ENCODE measurements around the gene SLC10A4. TPM values are rescaled to one million over a fixed set of nuclear protein-coding genes. Genes with fewer than 3 reads are reported as not detected.

Gene SLC10A4
- total and polyA plus RNA-seq, 2 of the 8 experiments (the other 6 are each of a cell fraction or from before 2014, with no cell fraction given) = 4.5 to 5.6 TPM

- WGBS, 2 experiments (ENCODE audit: extremely low coverage in 1 of 2, insufficient coverage in 1 of 2, insufficient read length in 1 of 2, insufficient replicate concordance in 2 of 2, low coverage in 1 of 2, low lambda C conversion rate in 2 of 2, missing lambda C conversion rate in 1 of 2) = 57% methylated on average over 23 of the region's 23 CpGs; no CpG with 5 or more reads in 1 of the 2 experiments
- H2AK5ac ChIP-seq (ENCODE audit: low read depth, low read length) = no peak overlapping the region
- ChIA-PET CTCF (ENCODE audit: partially characterized antibody) (interaction anchor here (1.4 kb wide), 1 partner anchor 55 kb away, joined by 3 read pairs; no protein-coding TSS in a partner anchor), POLR2A (ENCODE audit: partially characterized antibody) (no interaction called here)
- H3K27me3 ChIP-seq (replicated peaks in 1 of 4; ENCODE audit: control insufficient read depth in 3 of 4, extremely low read depth in 1 of 4, insufficient read depth in 3 of 4, low read length in 3 of 4) = peaks cover 18 to 48% (median 38%) of the 10 kb centered on the region in 4 experiments
- no peak overlapping the region for H4K5ac ChIP-seq (ENCODE audit: insufficient read length, low read depth, low read length)
- H3K36me3 ChIP-seq (ENCODE audit: control insufficient read depth in 2 of 4, insufficient read depth in 4 of 4, low read length in 3 of 4) = peaks cover 0 to 8% (median 0%) of the 10 kb centered on the region in 4 experiments; a peak in 1 of 8 replicates
- H3K56ac ChIP-seq (replicated peaks; ENCODE audit: insufficient read length, low read depth, low read length) = no peak overlapping the region
- H3K79me2 ChIP-seq (ENCODE audit: control insufficient read depth in 1 of 2, insufficient read depth in 2 of 2, low read length in 2 of 2) = no peaks in the 10 kb centered on the region
- H3K79me1 ChIP-seq (ENCODE audit: low read depth, low read length) = no peaks in the 10 kb centered on the region
- H3K14ac ChIP-seq (ENCODE audit: insufficient read length) = no peak overlapping the region
- H2BK120ac ChIP-seq (replicated peaks; ENCODE audit: low read depth, low read length) = no peak overlapping the region
- FAIRE-seq (no peak), DNase-seq (ENCODE audit: low read depth in 1 of 2, low spot score in 2 of 2) (no peak)
- no peak overlapping the region for H3K18ac ChIP-seq (ENCODE audit: extremely low read depth, low read length)
- peak overlapping the region; percentile 54 to 79 for H3K4me2 ChIP-seq (ENCODE audit: insufficient read depth in 1 of 2, low read depth in 2 of 2, low read length in 2 of 2)
- H3K4me3 ChIP-seq (ENCODE audit: extremely low read depth in 1 of 4, insufficient read depth in 2 of 4, low read depth in 3 of 4, low read length in 4 of 4) = peak overlapping the region; percentile 22 to 72 (median 48); a peak in 7 of 8 replicates
- H4K20me1 ChIP-seq (replicated peaks in 1 of 2; ENCODE audit: control insufficient read depth in 1 of 2, insufficient read depth in 2 of 2, low read length in 2 of 2) = peaks cover 0 to 1% of the 10 kb centered on the region in 2 experiments
- no peaks in the 10 kb centered on the region for H3K9me3 ChIP-seq (ENCODE audit: insufficient read depth in 2 of 2, low read depth in 1 of 2, low read length in 1 of 2)
- H3K4me1 ChIP-seq (replicated peaks in 1 of 4; ENCODE audit: control insufficient read depth in 3 of 4, insufficient read depth in 4 of 4, low read length in 3 of 4) = peaks cover 0 to 3% (median under 1%) of the 10 kb centered on the region in 4 experiments; a peak in 4 of 7 replicates
- no peak overlapping the region for H2BK20ac ChIP-seq (ENCODE audit: low read length)
- peak; percentile 79; the same call in 1 of the 2 replicates for TF ChIP-seq SUZ12 (IDR thresholded peaks at IDR 0.05; ENCODE audit: low read length)
- TF ChIP-seq EZH2 (IDR thresholded peaks at IDR 0.05; ENCODE audit: low read depth, low read length, severe bottlenecking) = peak; percentile 36
- no peak for TF ChIP-seq POLR2A (IDR thresholded peaks at IDR 0.05; ENCODE audit: control extremely low read depth in 1 of 2, low read depth in 2 of 2, low read length in 2 of 2)
- H3K23ac ChIP-seq (ENCODE audit: insufficient read length) = no peak overlapping the region
- H4K8ac ChIP-seq (ENCODE audit: extremely low read depth, insufficient read depth, low read length) = no peak overlapping the region
- no peak overlapping the region for H2BK12ac ChIP-seq (ENCODE audit: low read depth, low read length)
- H2AFZ ChIP-seq (ENCODE audit: low read length) = peak overlapping the region; percentile 77
- no peak overlapping the region for H3K27ac ChIP-seq (ENCODE audit: low read depth, low read length)
- H3K4ac ChIP-seq (replicated peaks; ENCODE audit: insufficient read length, low read depth, low read length) = no peak overlapping the region
- H2BK15ac ChIP-seq (ENCODE audit: low read length) = no peak overlapping the region
- no peak overlapping the region for H2BK5ac ChIP-seq (ENCODE audit: low read depth, low read length)
- peaks cover 3% of the 10 kb centered on the region; the same call in 1 of the 2 replicates for H3K23me2 ChIP-seq (ENCODE audit: low read depth, low read length)
- H3K9ac ChIP-seq (replicated peaks in 1 of 4; ENCODE audit: extremely low read depth in 1 of 4, low read depth in 3 of 4, low read length in 3 of 4) = no peak overlapping the region
- H4K91ac ChIP-seq (replicated peaks; ENCODE audit: insufficient read length, low read length) = no peak overlapping the region
Measured at GRCh38 chr4:48491514-48492176, 8.5 kb downstream of the SLC10A4 start.
